PFSK-1 (cell line): ENCODE data around the gene CEP290.

Experiments
- REST ChIP-seq, 2 experiments: IDR thresholded peaks; 2 replicates each; pipeline versions ENCODE4 v1.6.1 to v1.8.0; 2011 to 2012; ENCODE audit warnings: low read depth in 2 of 2, low read length in 2 of 2, control low read depth in 1 of 2, inconsistent platforms in 1 of 2, mild to moderate bottlenecking in 1 of 2, moderate library complexity in 1 of 2; ENCODE audit not compliant: insufficient read depth in 1 of 2
- TAF1 ChIP-seq: IDR thresholded peaks from 2 replicates; pipeline ENCODE4 v1.6.1; 2012; ENCODE audit warnings: low read length, control low read depth, borderline replicate concordance; ENCODE audit not compliant: insufficient read depth

GRCh38 chr12:88141774-88142609 is at the start of gene CEP290, which contains the start of gene TMTC3:
- TF ChIP-seq TAF1 (peak; percentile 49; the same call in 1 of the 2 replicates), REST (IDR thresholded peaks at IDR 0.05; ENCODE audit: insufficient read depth in 1 of 2, low read depth in 2 of 2, low read length in 2 of 2) (no peak)
